ENCODE results near the gene MESP2.

Gene MESP2

DNA sequence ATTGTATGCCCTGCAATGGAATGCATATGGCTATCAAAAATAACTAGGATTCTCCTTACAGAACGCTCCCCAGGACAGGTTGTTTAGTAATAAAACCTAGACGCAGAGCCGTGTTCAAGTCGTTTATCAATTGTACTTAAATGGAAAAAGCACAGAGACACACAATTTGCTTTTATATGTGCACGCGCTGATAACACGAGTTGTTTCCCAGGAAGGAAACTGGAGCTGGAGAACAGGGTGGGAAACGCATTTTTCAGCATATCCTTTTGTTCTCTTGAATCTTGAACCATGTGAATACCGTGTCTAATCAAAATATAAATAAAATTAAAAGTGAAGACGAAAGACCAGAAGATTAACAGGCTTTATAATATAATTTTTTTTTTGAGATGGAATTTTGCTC, 42.2 kb downstream of the MESP2 start:
- Histone ChIP-seq H2AK5ac (ENCODE audit: low read length) (no peak overlapping the region), H3K4me2 (ENCODE audit: low read length) (no peak overlapping the region), H3K36me3 (ENCODE audit: control insufficient read depth in 1 of 2, insufficient read depth in 2 of 2, low read length in 2 of 2) (no peaks in the 10 kb centered on the region), H3K27ac (ENCODE audit: low read depth, low read length) (no peak overlapping the region), H3K23ac (ENCODE audit: low read length) (no peak overlapping the region), H3K9ac (ENCODE audit: low read length) (no peak overlapping the region), H2BK12ac (ENCODE audit: low read length) (no peak overlapping the region), H4K8ac (ENCODE audit: low read depth, low read length) (no peak overlapping the region), H2AFZ (ENCODE audit: insufficient read depth, low read length, poor library complexity) (no peak overlapping the region), H4K91ac (ENCODE audit: low read depth, low read length) (no peak overlapping the region), H2BK120ac (ENCODE audit: insufficient read depth, low read length, poor library complexity) (no peak overlapping the region), H3K79me1 (ENCODE audit: low read length) (no peaks in the 10 kb centered on the region), H3K4ac (ENCODE audit: low read depth, low read length) (no peak overlapping the region), H3K4me1 (ENCODE audit: control insufficient read depth in 1 of 2, insufficient read depth in 2 of 2, low read length in 2 of 2) (peaks cover 4 to 5% of the 10 kb centered on the region in 2 experiments), H3K79me2 (ENCODE audit: control insufficient read depth, insufficient read depth, low read length, poor library complexity) (no peaks in the 10 kb centered on the region), H3K4me3 (ENCODE audit: low read depth, low read length) (no peak overlapping the region), H3K18ac (ENCODE audit: low read length) (no peak overlapping the region), H3K27me3 (ENCODE audit: insufficient read depth, low read length) (peaks cover 27% of the 10 kb centered on the region), H3K9me3 (ENCODE audit: insufficient read depth, low read depth, low read length) (peaks cover 9% of the 10 kb centered on the region), H4K12ac (ENCODE audit: low read depth, low read length) (no peak overlapping the region), H2BK5ac (ENCODE audit: low read depth, low read length, poor library complexity) (no peak overlapping the region), H3K14ac (ENCODE audit: low read length) (no peak overlapping the region)
- no peak for DNase-seq
- no CpG with 5 or more reads among the region's 10 CpGs for WGBS (ENCODE audit: extremely low coverage, insufficient coverage, insufficient read length)

DNA sequence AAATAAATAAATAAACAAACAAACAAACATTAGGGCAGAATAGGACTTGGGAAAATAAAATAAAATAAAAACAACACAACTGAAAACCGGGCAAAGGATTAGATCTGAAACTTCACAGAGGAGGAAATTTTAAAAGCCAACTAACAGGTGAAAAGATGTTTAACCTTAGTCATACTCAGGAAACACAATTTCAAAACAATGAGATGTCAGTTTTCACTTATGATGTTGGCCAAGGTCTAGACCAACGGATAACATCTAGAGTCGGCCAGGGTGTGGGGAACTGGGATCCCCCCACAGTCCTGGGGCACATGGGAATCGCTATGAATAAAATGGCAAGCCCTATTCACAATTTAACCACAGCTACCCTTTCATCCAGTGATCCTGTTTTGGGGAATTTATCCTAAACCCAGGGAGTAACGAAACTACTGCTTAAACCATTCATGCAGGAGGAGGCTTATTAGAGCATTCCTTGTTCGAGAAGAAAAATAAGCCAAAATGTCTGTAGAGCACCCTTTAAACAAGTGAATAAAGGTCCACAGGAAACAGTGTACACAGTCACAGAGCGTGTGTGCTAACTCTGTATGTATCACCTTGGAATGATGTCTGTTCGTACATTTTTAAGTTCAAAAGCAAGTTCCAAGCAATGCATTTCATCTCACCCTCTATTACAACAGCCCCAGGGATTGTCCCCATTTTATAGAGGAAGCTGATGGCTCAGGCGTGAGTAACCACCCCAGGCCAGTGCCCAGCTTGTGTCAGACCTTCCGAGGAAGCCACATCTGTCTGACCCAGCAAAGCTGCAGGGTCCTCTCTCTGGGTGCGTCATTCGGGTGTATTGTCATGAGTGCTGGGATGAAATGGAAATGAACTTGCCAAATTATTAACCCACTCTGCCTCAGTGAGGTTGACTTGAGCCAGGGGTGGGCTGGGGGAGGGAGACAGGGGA, 44.8 kb downstream of the MESP2 start:
- H4K12ac ChIP-seq (ENCODE audit: low read depth, low read length), result no peak overlapping the region
- H2AFZ ChIP-seq (ENCODE audit: insufficient read depth, low read length, poor library complexity), result no peak overlapping the region
- no peak overlapping the region for H2AK5ac ChIP-seq (ENCODE audit: low read length)
- H3K4ac ChIP-seq (ENCODE audit: low read depth, low read length), result no peak overlapping the region
- H3K9me3 ChIP-seq (ENCODE audit: insufficient read depth, low read depth, low read length), result peaks cover 2% of the 10 kb centered on the region
- H3K27ac ChIP-seq (ENCODE audit: low read depth, low read length), result no peak overlapping the region
- no peak overlapping the region for H3K9ac ChIP-seq (ENCODE audit: low read length)
- H3K4me2 ChIP-seq (ENCODE audit: low read length), result no peak overlapping the region
- peaks cover 4% of the 10 kb centered on the region for H3K27me3 ChIP-seq (ENCODE audit: insufficient read depth, low read length)
- DNase-seq, result peak in 1 of 2 donors; percentile 50
- no CpG with 5 or more reads among the region's 12 CpGs for WGBS (ENCODE audit: extremely low coverage, insufficient coverage, insufficient read length)
- no peak overlapping the region for H3K14ac ChIP-seq (ENCODE audit: low read length)
- H3K79me1 ChIP-seq (ENCODE audit: low read length), result no peaks in the 10 kb centered on the region
- H4K91ac ChIP-seq (ENCODE audit: low read depth, low read length), result no peak overlapping the region
- H3K18ac ChIP-seq (ENCODE audit: low read length), result no peak overlapping the region
- no peak overlapping the region for H3K4me3 ChIP-seq (ENCODE audit: low read depth, low read length)
- H2BK12ac ChIP-seq (ENCODE audit: low read length), result no peak overlapping the region
- no peaks in the 10 kb centered on the region for H3K79me2 ChIP-seq (ENCODE audit: control insufficient read depth, insufficient read depth, low read length, poor library complexity)
- no peak overlapping the region for H2BK120ac ChIP-seq (ENCODE audit: insufficient read depth, low read length, poor library complexity)
- no peaks in the 10 kb centered on the region for H3K36me3 ChIP-seq (ENCODE audit: control insufficient read depth in 1 of 2, insufficient read depth in 2 of 2, low read length in 2 of 2)
- H2BK5ac ChIP-seq (ENCODE audit: low read depth, low read length, poor library complexity), result no peak overlapping the region
- no peak overlapping the region for H4K8ac ChIP-seq (ENCODE audit: low read depth, low read length)
- no peak overlapping the region for H3K23ac ChIP-seq (ENCODE audit: low read length)
- no peaks in the 10 kb centered on the region for H3K4me1 ChIP-seq (ENCODE audit: control insufficient read depth in 1 of 2, insufficient read depth in 2 of 2, low read length in 2 of 2)

DNA sequence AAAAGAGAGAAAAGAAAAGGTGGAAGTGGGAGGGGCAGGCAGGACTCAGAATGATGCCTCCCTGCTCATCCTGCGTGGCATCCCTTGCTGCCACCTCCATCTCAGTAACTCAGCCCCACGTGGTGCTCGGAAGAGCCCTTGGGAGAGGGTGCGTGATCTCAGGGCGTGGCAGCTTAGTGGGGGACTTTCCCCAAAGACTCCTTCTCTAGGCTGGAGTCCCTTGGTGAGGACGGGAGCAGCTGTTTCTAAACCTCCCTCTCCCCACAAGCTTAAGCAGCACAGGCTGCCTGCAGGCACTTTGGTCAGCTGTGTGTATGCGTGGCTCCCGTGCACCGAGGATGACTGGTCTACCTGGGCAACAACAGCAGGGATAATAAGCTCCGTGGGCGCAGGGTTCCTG, 45.9 kb downstream of the MESP2 start:
- no peak overlapping the region for H2AK5ac ChIP-seq (ENCODE audit: low read length)
- WGBS (ENCODE audit: extremely low coverage, insufficient coverage, insufficient read length), result no CpG with 5 or more reads among the region's 11 CpGs
- H3K79me2 ChIP-seq (ENCODE audit: control insufficient read depth, insufficient read depth, low read length, poor library complexity), result no peaks in the 10 kb centered on the region
- no peak overlapping the region for H4K12ac ChIP-seq (ENCODE audit: low read depth, low read length)
- peak in 1 of 2 donors; percentile 18 for DNase-seq
- no peak overlapping the region for H3K9ac ChIP-seq (ENCODE audit: low read length)
- no peak overlapping the region for H2BK5ac ChIP-seq (ENCODE audit: low read depth, low read length, poor library complexity)
- H4K91ac ChIP-seq (ENCODE audit: low read depth, low read length), result no peak overlapping the region
- H3K14ac ChIP-seq (ENCODE audit: low read length), result no peak overlapping the region
- H3K27ac ChIP-seq (ENCODE audit: low read depth, low read length), result no peak overlapping the region
- H3K36me3 ChIP-seq (ENCODE audit: control insufficient read depth in 1 of 2, insufficient read depth in 2 of 2, low read length in 2 of 2), result no peaks in the 10 kb centered on the region
- no peak overlapping the region for H3K23ac ChIP-seq (ENCODE audit: low read length)
- no peak overlapping the region for H2BK12ac ChIP-seq (ENCODE audit: low read length)
- no peak overlapping the region for H3K18ac ChIP-seq (ENCODE audit: low read length)
- H3K4me3 ChIP-seq (ENCODE audit: low read depth, low read length), result no peak overlapping the region
- H3K9me3 ChIP-seq (ENCODE audit: insufficient read depth, low read depth, low read length), result peaks cover 2% of the 10 kb centered on the region
- H3K4ac ChIP-seq (ENCODE audit: low read depth, low read length), result no peak overlapping the region
- no peaks in the 10 kb centered on the region for H3K79me1 ChIP-seq (ENCODE audit: low read length)
- no peak overlapping the region for H2AFZ ChIP-seq (ENCODE audit: insufficient read depth, low read length, poor library complexity)
- no peak overlapping the region for H3K4me2 ChIP-seq (ENCODE audit: low read length)
- H3K27me3 ChIP-seq (ENCODE audit: insufficient read depth, low read length), result no peaks in the 10 kb centered on the region
- no peak overlapping the region for H4K8ac ChIP-seq (ENCODE audit: low read depth, low read length)
- no peak overlapping the region for H2BK120ac ChIP-seq (ENCODE audit: insufficient read depth, low read length, poor library complexity)
- H3K4me1 ChIP-seq (ENCODE audit: control insufficient read depth in 1 of 2, insufficient read depth in 2 of 2, low read length in 2 of 2), result no peaks in the 10 kb centered on the region

DNA sequence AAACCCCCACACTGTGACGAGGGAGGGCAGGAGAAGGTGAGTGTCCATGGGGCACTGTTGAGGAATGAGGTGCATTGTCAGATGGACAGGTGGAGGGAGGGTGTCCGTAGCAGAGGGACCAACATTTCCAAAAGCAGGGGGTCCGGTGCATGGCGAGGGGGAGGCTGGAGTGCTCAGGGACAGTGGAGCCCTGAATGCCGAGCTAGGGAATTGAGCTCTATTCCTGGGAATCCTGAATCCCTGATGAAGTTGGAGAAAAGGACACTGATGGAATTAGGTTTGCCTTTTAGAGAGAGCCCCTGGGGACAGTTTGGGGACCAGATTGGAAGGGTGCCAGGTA, 46.4 kb downstream of the MESP2 start:
- Histone ChIP-seq H4K91ac (ENCODE audit: low read depth, low read length) (no peak overlapping the region), H4K12ac (ENCODE audit: low read depth, low read length) (no peak overlapping the region), H3K9ac (ENCODE audit: low read length) (no peak overlapping the region), H2AK5ac (ENCODE audit: low read length) (no peak overlapping the region), H3K79me2 (ENCODE audit: control insufficient read depth, insufficient read depth, low read length, poor library complexity) (no peaks in the 10 kb centered on the region), H3K36me3 (ENCODE audit: control insufficient read depth in 1 of 2, insufficient read depth in 2 of 2, low read length in 2 of 2) (no peaks in the 10 kb centered on the region), H2BK120ac (ENCODE audit: insufficient read depth, low read length, poor library complexity) (no peak overlapping the region), H2AFZ (ENCODE audit: insufficient read depth, low read length, poor library complexity) (no peak overlapping the region), H3K23ac (ENCODE audit: low read length) (no peak overlapping the region), H2BK12ac (ENCODE audit: low read length) (no peak overlapping the region), H3K27ac (ENCODE audit: low read depth, low read length) (no peak overlapping the region), H3K9me3 (ENCODE audit: insufficient read depth, low read depth, low read length) (peaks cover 2% of the 10 kb centered on the region), H3K79me1 (ENCODE audit: low read length) (no peaks in the 10 kb centered on the region), H3K4me2 (ENCODE audit: low read length) (no peak overlapping the region), H3K4me3 (ENCODE audit: low read depth, low read length) (no peak overlapping the region), H3K4ac (ENCODE audit: low read depth, low read length) (no peak overlapping the region), H3K27me3 (ENCODE audit: insufficient read depth, low read length) (no peaks in the 10 kb centered on the region), H3K18ac (ENCODE audit: low read length) (no peak overlapping the region), H3K4me1 (ENCODE audit: control insufficient read depth in 1 of 2, insufficient read depth in 2 of 2, low read length in 2 of 2) (no peaks in the 10 kb centered on the region), H3K14ac (ENCODE audit: low read length) (no peak overlapping the region), H4K8ac (ENCODE audit: low read depth, low read length) (no peak overlapping the region), H2BK5ac (ENCODE audit: low read depth, low read length, poor library complexity) (no peak overlapping the region)
- WGBS (ENCODE audit: extremely low coverage, insufficient coverage, insufficient read length), result no CpG with 5 or more reads among the region's 5 CpGs
- DNase-seq, result no peak
